H9 (cell line): ENCODE measurements around the gene ADAMTS8. TPM values are rescaled to one million over a fixed set of nuclear protein-coding genes. Genes with fewer than 3 reads are reported as not detected.

ENCODE experiments used
- DNase-seq: peaks from one replicate; pipeline ENCODE4 v3.0.0-alpha.2; 2017
- H2AFZ ChIP-seq: one replicate; pipeline ENCODE4 v1.6.1; 2013; ENCODE audit warnings: mild to moderate bottlenecking, low read length, control low read depth, moderate library complexity
- H2AK5ac ChIP-seq: 2 replicates; pipeline ENCODE4 v1.6.1; 2013; ENCODE audit warnings: low read length, control low read depth, mixed read lengths; ENCODE audit not compliant: insufficient read length
- H2BK120ac ChIP-seq: one replicate; pipeline ENCODE4 v1.6.1; 2013; ENCODE audit warnings: low read depth, mild to moderate bottlenecking, low read length, control low read depth, inconsistent platforms; ENCODE audit not compliant: poor library complexity, severe bottlenecking
- H2BK12ac ChIP-seq: 2 replicates; pipeline ENCODE4 v1.6.1; 2013; ENCODE audit warnings: low read length, control low read depth, mixed read lengths, low read depth; ENCODE audit not compliant: insufficient read length
- H2BK15ac ChIP-seq: 2 replicates; pipeline ENCODE4 v1.6.1; 2013; ENCODE audit warnings: low read depth, low read length, control low read depth
- H2BK20ac ChIP-seq: one replicate; pipeline ENCODE4 v1.6.1; 2013; ENCODE audit warnings: low read depth, mild to moderate bottlenecking, low read length, control low read depth, inconsistent platforms; ENCODE audit not compliant: poor library complexity, severe bottlenecking
- H2BK5ac ChIP-seq: 2 replicates; pipeline ENCODE4 v1.6.1; 2013; ENCODE audit warnings: low read length, control low read depth, mixed read lengths; ENCODE audit not compliant: insufficient read length
- H3K14ac ChIP-seq: 2 replicates; pipeline ENCODE4 v1.6.1; 2013; ENCODE audit warnings: low read length, control low read depth; ENCODE audit not compliant: insufficient read depth
- H3K18ac ChIP-seq: 2 replicates; pipeline ENCODE4 v1.6.1; 2013; ENCODE audit warnings: low read depth, mild to moderate bottlenecking, mixed read lengths, low read length, control low read depth; ENCODE audit not compliant: insufficient read length
- H3K23ac ChIP-seq: 2 replicates; pipeline ENCODE4 v1.6.1; 2013; ENCODE audit warnings: low read length, control low read depth, mixed read lengths, low read depth; ENCODE audit not compliant: insufficient read length
- H3K23me2 ChIP-seq: 2 replicates; pipeline ENCODE4 v1.6.1; 2013; ENCODE audit warnings: low read depth, mild to moderate bottlenecking, mixed read lengths, low read length, control low read depth; ENCODE audit not compliant: insufficient read length, poor library complexity, severe bottlenecking
- H3K27ac ChIP-seq: 2 replicates; pipeline ENCODE4 v1.5.1; 2013; ENCODE audit warnings: low read length, control low read depth, mixed read lengths, low read depth; ENCODE audit not compliant: insufficient read length
- H3K27me3 ChIP-seq: 2 replicates; pipeline ENCODE4 v1.6.1; 2013; ENCODE audit warnings: low read length, control low read depth, inconsistent platforms; ENCODE audit not compliant: insufficient read depth
- H3K4ac ChIP-seq: 2 replicates; pipeline ENCODE4 v1.6.1; 2013; ENCODE audit warnings: low read depth, mild to moderate bottlenecking, control low read depth, inconsistent platforms, low read length, moderate library complexity
- H3K4me1 ChIP-seq: 2 replicates; pipeline ENCODE4 v1.6.1; 2013; ENCODE audit warnings: low read length, control low read depth, inconsistent platforms; ENCODE audit not compliant: insufficient read depth
- H3K4me2 ChIP-seq: 2 replicates; pipeline ENCODE4 v1.6.1; 2013; ENCODE audit warnings: low read length, control low read depth, mixed read lengths; ENCODE audit not compliant: insufficient read length, insufficient read depth
- H3K56ac ChIP-seq: 2 replicates; pipeline ENCODE4 v1.6.1; 2013; ENCODE audit warnings: low read depth, mild to moderate bottlenecking, mixed read lengths, low read length, control low read depth; ENCODE audit not compliant: insufficient read length
- H3K79me1 ChIP-seq: 2 replicates; pipeline ENCODE4 v1.6.1; 2013; ENCODE audit warnings: low read depth, mild to moderate bottlenecking, moderate library complexity, low read length, control low read depth, inconsistent platforms; ENCODE audit not compliant: insufficient read depth, poor library complexity, severe bottlenecking
- H3K79me2 ChIP-seq: 2 replicates; pipeline ENCODE4 v1.6.1; 2013; ENCODE audit warnings: low read length, control low read depth, inconsistent platforms; ENCODE audit not compliant: insufficient read depth
- H3K9ac ChIP-seq: 2 replicates; pipeline ENCODE4 v1.6.1; 2013; ENCODE audit warnings: low read length, control low read depth, mixed read lengths; ENCODE audit not compliant: insufficient read length; ENCODE audit errors: extremely low read depth
- H3K9me3 ChIP-seq: one replicate; pipeline ENCODE4 v1.6.1; 2013; ENCODE audit warnings: low read depth, low read length, inconsistent platforms; ENCODE audit not compliant: control insufficient read depth
- H3T11ph ChIP-seq: one replicate; pipeline ENCODE4 v1.6.1; 2013; ENCODE audit warnings: mild to moderate bottlenecking, low read length, control low read depth, inconsistent platforms
- H4K20me1 ChIP-seq: one replicate; pipeline ENCODE4 v1.6.1; 2013; ENCODE audit not compliant: control insufficient read depth, insufficient read length, insufficient read depth
- H4K5ac ChIP-seq: 2 replicates; pipeline ENCODE4 v1.6.1; 2013; ENCODE audit warnings: low read depth, mild to moderate bottlenecking, mixed read lengths, low read length, control low read depth; ENCODE audit not compliant: insufficient read length
- H4K8ac ChIP-seq: replicated peaks from 2 replicates; pipeline ENCODE4 v1.6.1; 2013; ENCODE audit warnings: low read length, control low read depth, mixed read lengths, low read depth; ENCODE audit not compliant: insufficient read length
- H4K91ac ChIP-seq: 2 replicates; pipeline ENCODE4 v1.6.1; 2013; ENCODE audit warnings: low read depth, mild to moderate bottlenecking, moderate library complexity, mixed read lengths, low read length, control low read depth; ENCODE audit not compliant: insufficient read length
- H3K27ac Mint-ChIP-seq, 3 experiments: 2 replicates in 2 of 3; 3 replicates in 1 of 3; pipeline ENCODE4 v1.8.0; 2020 to 2021; ENCODE audit warnings: mixed read lengths in 3 of 3, mild to moderate bottlenecking in 1 of 3, moderate library complexity in 1 of 3
- H3K27me3 Mint-ChIP-seq: 2 replicates; pipeline ENCODE4 v1.8.0; 2021; ENCODE audit warnings: low read depth, mild to moderate bottlenecking, moderate library complexity, mixed read lengths
- H3K36me3 Mint-ChIP-seq, 3 experiments: 2 replicates in 2 of 3; 3 replicates in 1 of 3; pipeline ENCODE4 v1.8.0; 2020 to 2021; ENCODE audit warnings: low read depth in 3 of 3, mixed read lengths in 3 of 3; ENCODE audit not compliant: insufficient read depth in 1 of 3
- H3K4me1 Mint-ChIP-seq, 2 experiments: 2 replicates each; pipeline ENCODE4 v1.8.0; 2020; ENCODE audit warnings: mixed read lengths in 2 of 2
- H3K4me3 Mint-ChIP-seq, 2 experiments: 2 replicates in 1 of 2; 3 replicates in 1 of 2; pipeline ENCODE4 v1.8.0; 2020 to 2021; ENCODE audit warnings: mild to moderate bottlenecking in 2 of 2, mixed read lengths in 2 of 2, moderate library complexity in 1 of 2
- H3K9me3 Mint-ChIP-seq, 2 experiments: 2 replicates in 1 of 2; 3 replicates in 1 of 2; pipeline ENCODE4 v1.8.0; 2020; ENCODE audit warnings: mild to moderate bottlenecking in 2 of 2, mixed read lengths in 2 of 2, moderate library complexity in 1 of 2
- WGBS: extraction: QIAGEN DNeasy Blood & Tissue Kit; methylation state at CpG from one replicate; pipeline ENCODE4 v1.1.7; 2013; ENCODE audit warnings: missing lambda C conversion rate, low lambda C conversion rate, mixed read lengths; ENCODE audit not compliant: insufficient read length; ENCODE audit errors: extremely low coverage; 5-methylcytosine and 5-hydroxymethylcytosine counted together
- total RNA-seq: library from RNA; stranded (reverse); gene quantifications from 2 replicates; pipeline ENCODE4 v1.2.1, GENCODE V29; 2021
- TF ChIP-seq, protein P1 (sequence below): fragments of 200-600 bp; sonication (generic); conservative IDR thresholded peaks from 3 replicates; pipeline ENCODE4 v1.8.0; 2021; ENCODE audit warnings: antibody characterized with exemption, mild to moderate bottlenecking

Gene ADAMTS8
- total RNA-seq, 1 experiment from 2014 or later: 5.0 TPM

GRCh38 chr11:130389335-130389935 lies 39.0 kb downstream of the ADAMTS8 start:
- H3K27me3 Mint-ChIP-seq: peaks cover 13% of the 10 kb centered on the region
- DNase-seq: no peak

More at GRCh38 chr11:130389335-130389935, 39.0 kb downstream of the ADAMTS8 start:
- Histone ChIP-seq H3K27ac (no peak overlapping the region), H4K8ac (no peak overlapping the region), H3K4me1 (peaks cover 5% of the 10 kb centered on the region; the same call in 1 of the 2 replicates), H3K79me2 (no peaks in the 10 kb centered on the region), H3K9me3 (no peaks in the 10 kb centered on the region), H3K14ac (no peak overlapping the region), H3K56ac (no peak overlapping the region), H2BK20ac (no peak overlapping the region), H3K27me3 (no peaks in the 10 kb centered on the region), H3K4me2 (no peak overlapping the region), H3K18ac (no peak overlapping the region), H2BK5ac (no peak overlapping the region), H3K4ac (no peak overlapping the region), H3K23me2 (no peaks in the 10 kb centered on the region), H3K23ac (no peak overlapping the region), H2BK15ac (no peak overlapping the region), H2AK5ac (no peak overlapping the region), H2BK120ac (no peak overlapping the region), H3K79me1 (no peaks in the 10 kb centered on the region), H4K91ac (no peak overlapping the region), H4K20me1 (no peaks in the 10 kb centered on the region), H2BK12ac (no peak overlapping the region), H3K9ac (no peak overlapping the region), H3T11ph (no peak overlapping the region), H4K5ac (no peak overlapping the region), H2AFZ (no peak overlapping the region)
- Mint-ChIP-seq H3K4me1 (peaks cover 29 to 44% of the 10 kb centered on the region in 2 experiments), H3K36me3 (0 out of 7 replicates have a peak, but pooled peaks cover 0 to 3% (median 0%) of the 10 kb centered on the region in 3 experiments), H3K4me3 (no peak overlapping the region), H3K27ac (no peak overlapping the region), H3K9me3 (peaks cover 0 to 4% of the 10 kb centered on the region in 2 experiments; a peak in 3 of 5 replicates)
- no CpG with 5 or more reads among the region's 16 CpGs for WGBS
- TF ChIP-seq, protein P1, sequence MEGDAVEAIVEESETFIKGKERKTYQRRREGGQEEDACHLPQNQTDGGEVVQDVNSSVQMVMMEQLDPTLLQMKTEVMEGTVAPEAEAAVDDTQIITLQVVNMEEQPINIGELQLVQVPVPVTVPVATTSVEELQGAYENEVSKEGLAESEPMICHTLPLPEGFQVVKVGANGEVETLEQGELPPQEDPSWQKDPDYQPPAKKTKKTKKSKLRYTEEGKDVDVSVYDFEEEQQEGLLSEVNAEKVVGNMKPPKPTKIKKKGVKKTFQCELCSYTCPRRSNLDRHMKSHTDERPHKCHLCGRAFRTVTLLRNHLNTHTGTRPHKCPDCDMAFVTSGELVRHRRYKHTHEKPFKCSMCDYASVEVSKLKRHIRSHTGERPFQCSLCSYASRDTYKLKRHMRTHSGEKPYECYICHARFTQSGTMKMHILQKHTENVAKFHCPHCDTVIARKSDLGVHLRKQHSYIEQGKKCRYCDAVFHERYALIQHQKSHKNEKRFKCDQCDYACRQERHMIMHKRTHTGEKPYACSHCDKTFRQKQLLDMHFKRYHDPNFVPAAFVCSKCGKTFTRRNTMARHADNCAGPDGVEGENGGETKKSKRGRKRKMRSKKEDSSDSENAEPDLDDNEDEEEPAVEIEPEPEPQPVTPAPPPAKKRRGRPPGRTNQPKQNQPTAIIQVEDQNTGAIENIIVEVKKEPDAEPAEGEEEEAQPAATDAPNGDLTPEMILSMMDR: no peak
